HepG2 (cell line): ENCODE measurements around the gene HLA-G. TPM values are rescaled to one million over a fixed set of nuclear protein-coding genes. Genes with fewer than 3 reads are reported as not detected.

Source experiments
- ATAD3A ChIP-seq: sonication (generic); formaldehyde crosslinking; IDR thresholded peaks from 2 replicates; pipeline ENCODE4 v1.4.0; 2020; ENCODE audit warnings: missing genetic modification reagents
- DDIT3 ChIP-seq: sonication (generic); formaldehyde crosslinking; IDR thresholded peaks from 2 replicates; pipeline ENCODE4 v1.4.0; 2020; ENCODE audit warnings: mild to moderate bottlenecking, missing genetic modification reagents
- GRHL1 ChIP-seq: sonication (generic); formaldehyde crosslinking; conservative IDR thresholded peaks from 2 replicates; pipeline ENCODE4 v1.8.0; 2022; ENCODE audit warnings: missing genetic modification reagents
- IKZF1 ChIP-seq: fragments of 450-650 bp; IDR thresholded peaks from 2 replicates; pipeline ENCODE4 v1.7.1; 2016
- KLF12 ChIP-seq: sonication (generic); formaldehyde crosslinking; IDR thresholded peaks from 2 replicates; pipeline ENCODE4 v1.4.0; 2020; ENCODE audit warnings: missing genetic modification reagents, borderline replicate concordance
- MIER2 ChIP-seq: IDR thresholded peaks from 2 replicates; pipeline ENCODE4 v1.6.1; 2016; ENCODE audit warnings: missing biosample characterization, missing genetic modification reagents
- PCBP1 ChIP-seq: fragments of 200-400 bp; formaldehyde crosslinking; IDR thresholded peaks from 2 replicates; pipeline ENCODE4 v1.6.1; 2017; ENCODE audit warnings: mild to moderate bottlenecking, low read depth, low read length, borderline replicate concordance
- PHF5A ChIP-seq: IDR thresholded peaks from one replicate; pipeline ENCODE4 v1.6.1; 2018; ENCODE audit warnings: low read depth, missing genetic modification reagents; ENCODE audit not compliant: unreplicated experiment
- PRMT3 ChIP-seq: sonication (generic); formaldehyde crosslinking; IDR thresholded peaks from 2 replicates; pipeline ENCODE4 v1.8.1; 2022; ENCODE audit warnings: low read depth, mild to moderate bottlenecking, moderate library complexity, missing genetic modification reagents, borderline replicate concordance
- SMARCC2 ChIP-seq: fragments of 450-650 bp; IDR thresholded peaks from 2 replicates; pipeline ENCODE4 v1.6.1; 2017; ENCODE audit warnings: antibody characterized with exemption, mild to moderate bottlenecking
- TAF15 ChIP-seq: fragments of 200-400 bp; formaldehyde crosslinking; IDR thresholded peaks from one replicate; pipeline ENCODE4 v1.6.1; 2018; ENCODE audit warnings: mild to moderate bottlenecking, low read depth, low read length; ENCODE audit not compliant: poor library complexity, severe bottlenecking
- THRA ChIP-seq: sonication (generic); formaldehyde crosslinking; IDR thresholded peaks from 2 replicates; pipeline ENCODE4 v1.4.0; 2020; ENCODE audit warnings: missing genetic modification reagents, borderline replicate concordance
- TMF1 ChIP-seq: sonication (generic); formaldehyde crosslinking; IDR thresholded peaks from 2 replicates; pipeline ENCODE4 v1.8.1; 2022; ENCODE audit warnings: low read depth, missing genetic modification reagents
- ZFP36L1 ChIP-seq: sonication (generic); formaldehyde crosslinking; IDR thresholded peaks from 2 replicates; pipeline ENCODE4 v1.8.0; 2022; ENCODE audit warnings: mild to moderate bottlenecking, missing genetic modification reagents, moderate library complexity
- ZNF101 ChIP-seq: sonication (generic); formaldehyde crosslinking; IDR thresholded peaks from 2 replicates; pipeline ENCODE4 v1.4.0; 2020; ENCODE audit warnings: mild to moderate bottlenecking, low read depth, missing genetic modification reagents, borderline replicate concordance
- ZNF235 ChIP-seq: sonication (generic); formaldehyde crosslinking; IDR thresholded peaks from 2 replicates; pipeline ENCODE4 v1.8.1; 2023; ENCODE audit warnings: mild to moderate bottlenecking, missing genetic modification reagents, borderline replicate concordance
- ZNF619 ChIP-seq: sonication (generic); formaldehyde crosslinking; IDR thresholded peaks from 2 replicates; pipeline ENCODE4 v1.4.0; 2020; ENCODE audit warnings: mild to moderate bottlenecking, missing genetic modification reagents
- ZNF672 ChIP-seq: sonication (generic); formaldehyde crosslinking; IDR thresholded peaks from 2 replicates; pipeline ENCODE4 v1.8.1; 2022; ENCODE audit warnings: missing genetic modification reagents
- ZNF691 ChIP-seq: sonication (generic); formaldehyde crosslinking; IDR thresholded peaks from 2 replicates; pipeline ENCODE4 v1.4.0; 2020; ENCODE audit warnings: missing genetic modification reagents, low read depth, mild to moderate bottlenecking, borderline replicate concordance
- ZUFSP ChIP-seq: sonication (generic); formaldehyde crosslinking; IDR thresholded peaks from 2 replicates; pipeline ENCODE4 v1.9.0; 2021; ENCODE audit warnings: missing genetic modification reagents, mild to moderate bottlenecking, borderline replicate concordance
- polyA plus RNA-seq, 8 experiments: library from polyadenylated mRNA; depleted of rRNA in 3 of 8; stranded (reverse) in 7 of 8; unstranded in 1 of 8; fragments of >200 nt; fragmentation: Illumina TruSeq in 4 of 8; extraction: Trizol in 4 of 8; gene quantifications; 2 replicates each; pipeline versions ENCODE4 v1.2.1 to v1.2.3, GENCODE V29; 2011 to 2016; ENCODE audit warnings: low read depth in 4 of 8, missing spikeins in 1 of 8, mixed read lengths in 1 of 8; ENCODE audit not compliant: insufficient read depth in 1 of 8
- total RNA-seq, 5 experiments: library from RNA; depleted of rRNA; stranded (reverse); fragments of >200 nt; fragmentation: Illumina TruSeq; extraction: Trizol; gene quantifications; 2 replicates each; pipeline ENCODE4 v1.2.3, GENCODE V29; 2016; ENCODE audit warnings: low read depth in 1 of 5

HLA-G gene
- total and polyA plus RNA-seq, 2 of the 13 experiments (the other 11 are each of a cell fraction or from before 2014, with no cell fraction given) = 0.29 to 0.30 TPM

GRCh38 chr6:29847871-29848630 is 20.4 kb downstream of the HLA-G start (continued):
- TF ChIP-seq GRHL1 (CRISPR knock-in tag) (no peak), ZFP36L1 (CRISPR knock-in tag) (no peak), TAF15 (no peak), PCBP1 (no peak), PRMT3 (CRISPR knock-in tag) (no peak), KLF12 (CRISPR knock-in tag) (0 out of 2 replicates have a peak, but pooled peaks have one; percentile 42), TMF1 (CRISPR knock-in tag) (0 out of 2 replicates have a peak, but pooled peaks have one; percentile 39), ZUFSP (CRISPR knock-in tag) (no peak), IKZF1 (no peak), ZNF672 (CRISPR knock-in tag) (no peak), ATAD3A (CRISPR knock-in tag) (no peak), THRA (peak; percentile 64; the same call in 1 of the 2 replicates), ZNF691 (no peak), SMARCC2 (no peak), ZNF235 (CRISPR knock-in tag) (no peak), PHF5A (no peak), ZNF619 (0 out of 2 replicates have a peak, but pooled peaks have one; percentile 50), ZNF101 (CRISPR knock-in tag) (no peak), MIER2 (CRISPR knock-in tag) (no peak), DDIT3 (no peak)
